Trophoblast cell (in vitro differentiated cells and primary cell): ENCODE data around the gene CD99.

Experiments
- DNase-seq, 2 donors: peaks; one replicate each; pipeline ENCODE4 v3.0.0-alpha.2; 2016
- H2AFZ ChIP-seq: 2 replicates; pipeline ENCODE4 v1.6.1; 2013; ENCODE audit warnings: low read length, moderate library complexity, mild to moderate bottlenecking; ENCODE audit not compliant: insufficient read depth, poor library complexity
- H2AK5ac ChIP-seq: 2 replicates; pipeline ENCODE4 v1.6.1; 2013; ENCODE audit warnings: mild to moderate bottlenecking, low read length
- H2BK120ac ChIP-seq: 2 replicates; pipeline ENCODE4 v1.6.1; 2013; ENCODE audit warnings: low read length, mild to moderate bottlenecking, moderate library complexity; ENCODE audit not compliant: insufficient read depth, poor library complexity
- H2BK12ac ChIP-seq: 2 replicates; pipeline ENCODE4 v1.6.1; 2013; ENCODE audit warnings: mild to moderate bottlenecking, low read length, moderate library complexity
- H2BK5ac ChIP-seq: 2 replicates; pipeline ENCODE4 v1.6.1; 2013; ENCODE audit warnings: low read length, low read depth, moderate library complexity, mild to moderate bottlenecking; ENCODE audit not compliant: poor library complexity
- H3K14ac ChIP-seq: 2 replicates; pipeline ENCODE4 v1.6.1; 2013; ENCODE audit warnings: mild to moderate bottlenecking, low read length
- H3K18ac ChIP-seq: 2 replicates; pipeline ENCODE4 v1.6.1; 2013; ENCODE audit warnings: mild to moderate bottlenecking, low read length
- H3K23ac ChIP-seq: 2 replicates; pipeline ENCODE4 v1.6.1; 2013; ENCODE audit warnings: low read length
- H3K27ac ChIP-seq: 2 replicates; pipeline ENCODE4 v1.5.1; 2013; ENCODE audit warnings: low read depth, mild to moderate bottlenecking, inconsistent platforms, low read length, moderate library complexity
- H3K27me3 ChIP-seq: 2 replicates; pipeline ENCODE4 v1.6.1; 2013; ENCODE audit warnings: inconsistent platforms, mild to moderate bottlenecking, low read length, moderate library complexity; ENCODE audit not compliant: insufficient read depth
- H3K36me3 ChIP-seq, 2 experiments: 1 replicate in 1 of 2; 2 replicates in 1 of 2; pipeline ENCODE4 v1.6.1; 2013; ENCODE audit warnings: low read length in 2 of 2, mild to moderate bottlenecking in 2 of 2, moderate library complexity in 1 of 2; ENCODE audit not compliant: insufficient read depth in 2 of 2, control insufficient read depth in 1 of 2
- H3K4ac ChIP-seq: 2 replicates; pipeline ENCODE4 v1.6.1; 2013; ENCODE audit warnings: low read depth, mild to moderate bottlenecking, low read length, moderate library complexity
- H3K4me1 ChIP-seq, 2 experiments: 1 replicate in 1 of 2; 2 replicates in 1 of 2; pipeline ENCODE4 v1.6.1; 2013; ENCODE audit warnings: low read length in 2 of 2, mild to moderate bottlenecking in 2 of 2, moderate library complexity in 1 of 2; ENCODE audit not compliant: insufficient read depth in 2 of 2, control insufficient read depth in 1 of 2
- H3K4me2 ChIP-seq: 2 replicates; pipeline ENCODE4 v1.6.1; 2013; ENCODE audit warnings: inconsistent platforms, mild to moderate bottlenecking, low read length, moderate library complexity
- H3K4me3 ChIP-seq: 2 replicates; pipeline ENCODE4 v1.5.1; 2013; ENCODE audit warnings: mild to moderate bottlenecking, low read depth, low read length, inconsistent platforms
- H3K79me1 ChIP-seq: one replicate; pipeline ENCODE4 v1.6.1; 2013; ENCODE audit warnings: low read length
- H3K79me2 ChIP-seq: 2 replicates; pipeline ENCODE4 v1.6.1; 2013; ENCODE audit warnings: low read length, mild to moderate bottlenecking; ENCODE audit not compliant: control insufficient read depth, insufficient read depth, poor library complexity
- H3K9ac ChIP-seq: 2 replicates; pipeline ENCODE4 v1.6.1; 2013; ENCODE audit warnings: mild to moderate bottlenecking, low read length
- H3K9me3 ChIP-seq: 2 replicates; pipeline ENCODE4 v1.6.1; 2013; ENCODE audit warnings: low read depth, mild to moderate bottlenecking, control low read depth, inconsistent platforms, low read length; ENCODE audit not compliant: insufficient read depth
- H4K12ac ChIP-seq: 2 replicates; pipeline ENCODE4 v1.6.1; 2013; ENCODE audit warnings: low read depth, mild to moderate bottlenecking, low read length, moderate library complexity
- H4K8ac ChIP-seq: 2 replicates; pipeline ENCODE4 v1.6.1; 2013; ENCODE audit warnings: low read depth, mild to moderate bottlenecking, low read length, moderate library complexity
- H4K91ac ChIP-seq: one replicate; pipeline ENCODE4 v1.6.1; 2013; ENCODE audit warnings: low read depth, mild to moderate bottlenecking, low read length, moderate library complexity
- WGBS: extraction: QIAGEN DNeasy Blood & Tissue Kit; methylation state at CpG from one replicate; pipeline ENCODE4 v1.1.7; 2013; ENCODE audit warnings: missing lambda C conversion rate; ENCODE audit not compliant: insufficient read length, insufficient coverage; ENCODE audit errors: extremely low coverage; 5-methylcytosine and 5-hydroxymethylcytosine counted together

The CD99 gene

GRCh38 chrX:2652106-2652505, 39.0 kb upstream of the CD99 start:
- Histone ChIP-seq H3K4me3 (no peak overlapping the region), H4K8ac (no peak overlapping the region), H3K4me1 (no peaks in the 10 kb centered on the region), H3K79me1 (no peaks in the 10 kb centered on the region), H3K4ac (no peak overlapping the region), H3K23ac (no peak overlapping the region), H3K4me2 (no peak overlapping the region), H3K27ac (no peak overlapping the region), H2BK120ac (no peak overlapping the region), H4K91ac (no peak overlapping the region), H2AFZ (no peak overlapping the region), H2AK5ac (no peak overlapping the region), H3K9ac (no peak overlapping the region), H3K18ac (no peak overlapping the region), H3K79me2 (no peaks in the 10 kb centered on the region), H2BK12ac (no peak overlapping the region), H3K36me3 (peaks cover 5 to 7% of the 10 kb centered on the region in 2 experiments), H3K14ac (no peak overlapping the region), H4K12ac (no peak overlapping the region), H3K9me3 (no peaks in the 10 kb centered on the region), H2BK5ac (no peak overlapping the region), H3K27me3 (no peaks in the 10 kb centered on the region)
- WGBS: no CpG with 5 or more reads among the region's 6 CpGs
- no peak for DNase-seq

GRCh38 chrX:2654436-2655340, 36.4 kb upstream of the CD99 start:
- Histone ChIP-seq H2BK120ac (no peak overlapping the region), H3K14ac (no peak overlapping the region), H4K8ac (no peak overlapping the region), H3K4me2 (no peak overlapping the region), H4K12ac (no peak overlapping the region), H3K79me1 (no peaks in the 10 kb centered on the region), H3K4me3 (no peak overlapping the region), H3K27ac (no peak overlapping the region), H2BK12ac (no peak overlapping the region), H3K23ac (no peak overlapping the region), H3K4ac (no peak overlapping the region), H3K27me3 (no peaks in the 10 kb centered on the region), H3K9ac (no peak overlapping the region), H2AFZ (no peak overlapping the region), H2AK5ac (no peak overlapping the region), H3K36me3 (peaks cover 5% of the 10 kb centered on the region in 2 experiments), H3K9me3 (no peaks in the 10 kb centered on the region), H3K79me2 (no peaks in the 10 kb centered on the region), H4K91ac (no peak overlapping the region), H2BK5ac (no peak overlapping the region), H3K4me1 (no peaks in the 10 kb centered on the region), H3K18ac (no peak overlapping the region)
- WGBS: no CpG with 5 or more reads among the region's 13 CpGs
- no peak for DNase-seq

GRCh38 chrX:2656257-2656836, 34.7 kb upstream of the CD99 start:
- Histone ChIP-seq H2AFZ (no peak overlapping the region), H2BK120ac (no peak overlapping the region), H3K14ac (no peak overlapping the region), H3K27ac (no peak overlapping the region), H3K4me1 (no peaks in the 10 kb centered on the region), H3K79me2 (no peaks in the 10 kb centered on the region), H3K4ac (no peak overlapping the region), H3K9me3 (no peaks in the 10 kb centered on the region), H3K79me1 (no peaks in the 10 kb centered on the region), H3K9ac (no peak overlapping the region), H3K4me2 (no peak overlapping the region), H4K91ac (no peak overlapping the region), H2BK5ac (no peak overlapping the region), H4K12ac (no peak overlapping the region), H3K27me3 (no peaks in the 10 kb centered on the region), H3K36me3 (peaks cover 3 to 5% of the 10 kb centered on the region in 2 experiments), H3K23ac (no peak overlapping the region), H4K8ac (no peak overlapping the region), H3K18ac (no peak overlapping the region), H3K4me3 (no peak overlapping the region), H2BK12ac (no peak overlapping the region), H2AK5ac (no peak overlapping the region)
- WGBS: no CpG with 5 or more reads among the region's 7 CpGs
- DNase-seq: no peak

GRCh38 chrX:2657532-2658113, 33.5 kb upstream of the CD99 start:
- H2BK5ac ChIP-seq: no peak overlapping the region
- H2BK120ac ChIP-seq: no peak overlapping the region
- H3K9ac ChIP-seq: no peak overlapping the region
- H3K27ac ChIP-seq: no peak overlapping the region
- no CpG with 5 or more reads among the region's 6 CpGs for WGBS
- no peaks in the 10 kb centered on the region for H3K27me3 ChIP-seq
- H3K79me1 ChIP-seq: no peaks in the 10 kb centered on the region
- no peak overlapping the region for H3K23ac ChIP-seq
- H3K14ac ChIP-seq: no peak overlapping the region
- no peak overlapping the region for H4K8ac ChIP-seq
- H3K79me2 ChIP-seq: no peaks in the 10 kb centered on the region
- peaks cover 0 to 5% of the 10 kb centered on the region in 2 experiments for H3K36me3 ChIP-seq
- H3K4me2 ChIP-seq: no peak overlapping the region
- H3K4ac ChIP-seq: no peak overlapping the region
- H3K9me3 ChIP-seq: no peaks in the 10 kb centered on the region
- H4K12ac ChIP-seq: no peak overlapping the region
- DNase-seq: no peak
- H3K18ac ChIP-seq: no peak overlapping the region
- H3K4me3 ChIP-seq: no peak overlapping the region
- no peak overlapping the region for H2AK5ac ChIP-seq
- H2AFZ ChIP-seq: no peak overlapping the region
- H2BK12ac ChIP-seq: no peak overlapping the region
- H4K91ac ChIP-seq: no peak overlapping the region
- H3K4me1 ChIP-seq: no peaks in the 10 kb centered on the region
